Upper lobe of right lung (tissue), 1 donor: ENCODE data around the gene ACP4. TPM values are rescaled to one million over a fixed set of nuclear protein-coding genes. Genes with fewer than 3 reads are reported as not detected.
"Not testable (repeated sequence)": the region's sequence is repeated elsewhere in the genome, so short reads cannot be mapped to it uniquely, and the experiment has no call there.

Experiments
- ATAC-seq: fragments of 200-7000 bp; cut with Tn5 transposase; one replicate; pipeline ENCODE4 v1.9.1; 2020; ENCODE audit warnings: mild to moderate bottlenecking, moderate library complexity
- DNase-seq: peaks from one replicate; pipeline ENCODE4 v3.0.0-alpha.2; 2020
- H3K27ac ChIP-seq: fragments of 200-600 bp; one replicate; pipeline ENCODE4 v1.8.0; 2022
- H3K27me3 ChIP-seq: fragments of 200-600 bp; one replicate; pipeline ENCODE4 v1.8.0; 2022; ENCODE audit warnings: mild to moderate bottlenecking
- H3K36me3 ChIP-seq: fragments of 200-600 bp; one replicate; pipeline ENCODE4 v1.8.0; 2022
- H3K4me1 ChIP-seq: fragments of 200-600 bp; one replicate; pipeline ENCODE4 v1.8.0; 2022
- H3K4me3 ChIP-seq: fragments of 200-600 bp; one replicate; pipeline ENCODE4 v1.8.0; 2022; ENCODE audit warnings: mild to moderate bottlenecking
- H3K9me3 ChIP-seq: fragments of 200-600 bp; one replicate; pipeline ENCODE4 v1.8.0; 2022
- CTCF ChIP-seq: fragments of 200-600 bp; IDR thresholded peaks from one replicate; pipeline ENCODE4 v1.8.0; 2022; ENCODE audit warnings: antibody characterized with exemption
- intact Hi-C: fragments of 100-400 bp; cut with DNase I; formaldehyde crosslinking; loops from one replicate; pipeline ENCODE4 v1.11.0; 2022
- total RNA-seq: library from RNA; stranded (reverse); fragmentation: NEBNext Ultra II Directional; extraction: Animal tissue kit (Norgen Biotek cat#: 25700); gene quantifications from one replicate; pipeline ENCODE4 v1.2.1, GENCODE V29; 2021
- donor health status: DM: no; HTN: yes; CAD: no; lungs with severe emphysema.

ACP4 gene
- total RNA-seq, 1 donor from 2014 or later, result not detected

- intact Hi-C loops, result no loop called here
- no peak for ATAC-seq
- no peaks in the 10 kb centered on the region for H3K9me3 ChIP-seq
- TF ChIP-seq CTCF, result no peak
- H3K36me3 ChIP-seq, result no peaks in the 10 kb centered on the region
- H3K27ac ChIP-seq, result no peak overlapping the region
- no peak for DNase-seq
- H3K4me1 ChIP-seq, result peaks cover 4% of the 10 kb centered on the region
- H3K27me3 ChIP-seq, result peaks cover 10% of the 10 kb centered on the region
- H3K4me3 ChIP-seq, result no peak overlapping the region
Measured at GRCh38 chr19:50808856-50809255, 18.6 kb downstream of the ACP4 start.

GRCh38 chr19:50811622-50812238 is 21.5 kb downstream of the ACP4 start:
- DNase-seq, H3K4me3 ChIP-seq, ATAC-seq, H3K36me3 ChIP-seq, H3K27ac ChIP-seq, H3K9me3 ChIP-seq, intact Hi-C loops, H3K4me1 ChIP-seq: not testable (repeated sequence)
- peaks cover 13% of the 10 kb centered on the region for H3K27me3 ChIP-seq

GRCh38 chr19:50812474-50812873 is 22.3 kb downstream of the ACP4 start:
- ATAC-seq (no peak), DNase-seq (no peak)
- TF ChIP-seq CTCF, result no peak
- Histone ChIP-seq H3K4me1 (no peaks in the 10 kb centered on the region), H3K4me3 (no peak overlapping the region), H3K27ac (no peak overlapping the region), H3K36me3 (no peaks in the 10 kb centered on the region), H3K9me3 (no peaks in the 10 kb centered on the region), H3K27me3 (peaks cover 13% of the 10 kb centered on the region)
- intact Hi-C loops, result no loop called here

- Histone ChIP-seq H3K4me3 (no peak overlapping the region), H3K36me3 (no peaks in the 10 kb centered on the region), H3K27me3 (peaks cover 35% of the 10 kb centered on the region), H3K9me3 (no peaks in the 10 kb centered on the region), H3K27ac (no peak overlapping the region), H3K4me1 (no peaks in the 10 kb centered on the region)
- DNase-seq (no peak), ATAC-seq (no peak)
- no peak for TF ChIP-seq CTCF
- intact Hi-C loops, result no loop called here
Measured at GRCh38 chr19:50814883-50815282, 24.7 kb downstream of the ACP4 start.

- DNase-seq (no peak), ATAC-seq (no peak)
- no peak for TF ChIP-seq CTCF
- no peaks in the 10 kb centered on the region for H3K4me1 ChIP-seq
- H3K9me3 ChIP-seq, result no peaks in the 10 kb centered on the region
- intact Hi-C loops, result no loop called here
- H3K27ac ChIP-seq, result no peak overlapping the region
- H3K4me3 ChIP-seq, result no peak overlapping the region
- H3K36me3 ChIP-seq, result no peaks in the 10 kb centered on the region
- H3K27me3 ChIP-seq, result peaks cover 40% of the 10 kb centered on the region
Measured at GRCh38 chr19:50815439-50815838, 25.2 kb downstream of the ACP4 start.

- Histone ChIP-seq H3K27ac (no peak overlapping the region), H3K27me3 (peaks cover 53% of the 10 kb centered on the region), H3K9me3 (no peaks in the 10 kb centered on the region), H3K4me1 (no peaks in the 10 kb centered on the region), H3K4me3 (peak overlapping the region; percentile 15), H3K36me3 (no peaks in the 10 kb centered on the region)
- TF ChIP-seq CTCF, result no peak
- ATAC-seq, result peak; percentile 64
- intact Hi-C loops, result no loop called here
- DNase-seq, result peak; percentile 73
Measured at GRCh38 chr19:50817941-50818858, 28.0 kb downstream of the ACP4 start.
